ENCODE measurements around the gene DYNC2H1. TPM values are rescaled to one million over a fixed set of nuclear protein-coding genes. Genes with fewer than 3 reads are reported as not detected.

The DYNC2H1 gene
- total RNA-seq, 1 donor from 2014 or later: 61.1 TPM

- H3K9ac ChIP-seq: no peak overlapping the region
- DNase-seq (ENCODE audit: low spot score): no peak
- H2AFZ ChIP-seq (replicated peaks): no peak overlapping the region
- H3K4me3 ChIP-seq: no peak overlapping the region
- peaks cover 81% of the 10 kb centered on the region for H3K79me2 ChIP-seq (ENCODE audit: low read depth)
- H3K27ac ChIP-seq: no peak overlapping the region
- no peaks in the 10 kb centered on the region for H3K4me1 Mint-ChIP-seq
- no peaks in the 10 kb centered on the region for H3K9me3 ChIP-seq (ENCODE audit: low read depth)
- H3F3A ChIP-seq (ENCODE audit: low read depth): no peaks in the 10 kb centered on the region
- H3K4me2 ChIP-seq: no peak overlapping the region
- no peaks in the 10 kb centered on the region for H3K9me3 Mint-ChIP-seq
- no peaks in the 10 kb centered on the region for H4K20me1 ChIP-seq (ENCODE audit: low read depth)
- no peaks in the 10 kb centered on the region for H3K27me3 ChIP-seq
- H3K27me3 Mint-ChIP-seq (ENCODE audit: insufficient read depth, low read depth): peaks cover 4% of the 10 kb centered on the region
- no peaks in the 10 kb centered on the region for H3K4me1 ChIP-seq
- H3K36me3 Mint-ChIP-seq: peaks cover 36% of the 10 kb centered on the region
- H3K27ac Mint-ChIP-seq: no peak overlapping the region
- no peak for TF ChIP-seq EZH2phosphoT487 (IDR thresholded peaks at IDR 0.05)
- TF ChIP-seq EZH2 (IDR thresholded peaks at IDR 0.05): no peak
- TF ChIP-seq, protein P1, sequence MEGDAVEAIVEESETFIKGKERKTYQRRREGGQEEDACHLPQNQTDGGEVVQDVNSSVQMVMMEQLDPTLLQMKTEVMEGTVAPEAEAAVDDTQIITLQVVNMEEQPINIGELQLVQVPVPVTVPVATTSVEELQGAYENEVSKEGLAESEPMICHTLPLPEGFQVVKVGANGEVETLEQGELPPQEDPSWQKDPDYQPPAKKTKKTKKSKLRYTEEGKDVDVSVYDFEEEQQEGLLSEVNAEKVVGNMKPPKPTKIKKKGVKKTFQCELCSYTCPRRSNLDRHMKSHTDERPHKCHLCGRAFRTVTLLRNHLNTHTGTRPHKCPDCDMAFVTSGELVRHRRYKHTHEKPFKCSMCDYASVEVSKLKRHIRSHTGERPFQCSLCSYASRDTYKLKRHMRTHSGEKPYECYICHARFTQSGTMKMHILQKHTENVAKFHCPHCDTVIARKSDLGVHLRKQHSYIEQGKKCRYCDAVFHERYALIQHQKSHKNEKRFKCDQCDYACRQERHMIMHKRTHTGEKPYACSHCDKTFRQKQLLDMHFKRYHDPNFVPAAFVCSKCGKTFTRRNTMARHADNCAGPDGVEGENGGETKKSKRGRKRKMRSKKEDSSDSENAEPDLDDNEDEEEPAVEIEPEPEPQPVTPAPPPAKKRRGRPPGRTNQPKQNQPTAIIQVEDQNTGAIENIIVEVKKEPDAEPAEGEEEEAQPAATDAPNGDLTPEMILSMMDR (IDR thresholded peaks at IDR 0.05): no peak
- peaks cover 8% of the 10 kb centered on the region for H3K36me3 ChIP-seq
- H3K4me3 Mint-ChIP-seq: no peak overlapping the region
These were observed 38.2 kb upstream of the DYNC2H1 start for GRCh38 chr11:103071008-103071407.

- Mint-ChIP-seq H3K4me3 (no peak overlapping the region), H3K27ac (no peak overlapping the region), H3K9me3 (no peaks in the 10 kb centered on the region), H3K36me3 (peaks cover 47% of the 10 kb centered on the region), H3K27me3 (ENCODE audit: insufficient read depth, low read depth) (peaks cover 4% of the 10 kb centered on the region), H3K4me1 (no peaks in the 10 kb centered on the region)
- Histone ChIP-seq H3K9me3 (ENCODE audit: low read depth) (no peaks in the 10 kb centered on the region), H3K4me1 (no peaks in the 10 kb centered on the region), H3K4me3 (no peak overlapping the region), H4K20me1 (ENCODE audit: low read depth) (peaks cover 4% of the 10 kb centered on the region), H3K27me3 (no peaks in the 10 kb centered on the region), H3K27ac (no peak overlapping the region), H2AFZ (replicated peaks) (no peak overlapping the region), H3K79me2 (ENCODE audit: low read depth) (peaks cover 45% of the 10 kb centered on the region), H3F3A (ENCODE audit: low read depth) (no peaks in the 10 kb centered on the region), H3K36me3 (peaks cover 16% of the 10 kb centered on the region), H3K4me2 (no peak overlapping the region), H3K9ac (no peak overlapping the region)
- TF ChIP-seq EZH2phosphoT487 (IDR thresholded peaks at IDR 0.05): no peak
- no peak for TF ChIP-seq EZH2 (IDR thresholded peaks at IDR 0.05)
- TF ChIP-seq, protein P1 (IDR thresholded peaks at IDR 0.05): no peak
- no peak for DNase-seq (ENCODE audit: low spot score)
These were observed 32.9 kb upstream of the DYNC2H1 start for GRCh38 chr11:103076361-103076760.

- H3K27ac Mint-ChIP-seq: no peak overlapping the region
- H3K4me1 ChIP-seq: no peaks in the 10 kb centered on the region
These were observed 31.7 kb upstream of the DYNC2H1 start for GRCh38 chr11:103077554-103077953.

More at GRCh38 chr11:103077554-103077953, 31.7 kb upstream of the DYNC2H1 start:
- no peak overlapping the region for H3K4me3 Mint-ChIP-seq
- H3K9ac ChIP-seq: no peak overlapping the region
- H3F3A ChIP-seq (ENCODE audit: low read depth): no peaks in the 10 kb centered on the region
- no peaks in the 10 kb centered on the region for H3K9me3 ChIP-seq (ENCODE audit: low read depth)
- no peaks in the 10 kb centered on the region for H3K9me3 Mint-ChIP-seq
- no peak overlapping the region for H2AFZ ChIP-seq (replicated peaks)
- no peaks in the 10 kb centered on the region for H3K27me3 ChIP-seq
- peaks cover 45% of the 10 kb centered on the region for H3K79me2 ChIP-seq (ENCODE audit: low read depth)
- no peak overlapping the region for H3K27ac ChIP-seq
- H3K36me3 Mint-ChIP-seq: peaks cover 45% of the 10 kb centered on the region
- no peaks in the 10 kb centered on the region for H3K4me1 Mint-ChIP-seq
- no peak overlapping the region for H3K4me3 ChIP-seq
- peaks cover 4% of the 10 kb centered on the region for H4K20me1 ChIP-seq (ENCODE audit: low read depth)
- H3K27me3 Mint-ChIP-seq (ENCODE audit: insufficient read depth, low read depth): peaks cover 4% of the 10 kb centered on the region
- H3K36me3 ChIP-seq: peaks cover 25% of the 10 kb centered on the region
- no peak overlapping the region for H3K4me2 ChIP-seq
- no peak for TF ChIP-seq EZH2phosphoT487 (IDR thresholded peaks at IDR 0.05)
- TF ChIP-seq, protein P1 (IDR thresholded peaks at IDR 0.05): no peak
- no peak for TF ChIP-seq EZH2 (IDR thresholded peaks at IDR 0.05)
- no peak for DNase-seq (ENCODE audit: low spot score)
